Activated naive CD4-positive, alpha-beta T cell treated with anti-CD3 and anti-CD28 coated beads, Interleukin-2, amount 50 U/mL, for 16 hours (primary cell): Measurements from ENCODE around the gene ESAM.

Experiments used
- DNase-seq: peaks from one replicate; pipeline ENCODE4 v3.0.0-alpha.2; 2020

The ESAM gene, protein sequence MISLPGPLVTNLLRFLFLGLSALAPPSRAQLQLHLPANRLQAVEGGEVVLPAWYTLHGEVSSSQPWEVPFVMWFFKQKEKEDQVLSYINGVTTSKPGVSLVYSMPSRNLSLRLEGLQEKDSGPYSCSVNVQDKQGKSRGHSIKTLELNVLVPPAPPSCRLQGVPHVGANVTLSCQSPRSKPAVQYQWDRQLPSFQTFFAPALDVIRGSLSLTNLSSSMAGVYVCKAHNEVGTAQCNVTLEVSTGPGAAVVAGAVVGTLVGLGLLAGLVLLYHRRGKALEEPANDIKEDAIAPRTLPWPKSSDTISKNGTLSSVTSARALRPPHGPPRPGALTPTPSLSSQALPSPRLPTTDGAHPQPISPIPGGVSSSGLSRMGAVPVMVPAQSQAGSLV

DNA sequence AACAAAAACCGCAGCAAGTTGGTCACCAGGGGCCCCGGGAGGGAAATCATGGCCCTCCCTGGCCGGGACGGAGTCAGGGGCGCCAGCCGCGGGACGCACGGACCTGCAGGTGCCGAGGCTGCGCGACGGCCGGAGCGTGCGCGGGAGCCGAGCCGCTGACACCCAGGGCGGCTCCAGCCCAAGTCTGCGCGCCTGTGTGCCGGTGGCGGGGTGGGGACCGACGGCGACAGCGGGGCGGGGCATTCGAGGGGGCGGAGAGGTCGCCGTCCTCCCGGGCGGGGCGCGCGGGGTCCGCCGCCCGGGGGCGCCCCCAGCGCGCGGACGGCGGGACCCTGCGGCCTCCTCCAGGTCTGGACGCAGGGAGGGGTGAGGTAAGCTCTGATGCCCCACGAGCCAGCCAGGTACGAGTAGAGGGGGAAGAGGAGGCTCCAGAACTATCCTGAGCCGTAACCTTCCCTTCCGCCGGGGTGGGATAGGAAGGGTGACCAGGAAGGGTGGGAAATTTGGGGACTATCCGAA is at the start of gene ESAM:
TSS of gene ESAM (minus strand) at position 186 of the 519 bp plus-strand sequence. CDS start at position 50, 136 bp downstream.
- DNase-seq: peak; percentile 71

DNA sequence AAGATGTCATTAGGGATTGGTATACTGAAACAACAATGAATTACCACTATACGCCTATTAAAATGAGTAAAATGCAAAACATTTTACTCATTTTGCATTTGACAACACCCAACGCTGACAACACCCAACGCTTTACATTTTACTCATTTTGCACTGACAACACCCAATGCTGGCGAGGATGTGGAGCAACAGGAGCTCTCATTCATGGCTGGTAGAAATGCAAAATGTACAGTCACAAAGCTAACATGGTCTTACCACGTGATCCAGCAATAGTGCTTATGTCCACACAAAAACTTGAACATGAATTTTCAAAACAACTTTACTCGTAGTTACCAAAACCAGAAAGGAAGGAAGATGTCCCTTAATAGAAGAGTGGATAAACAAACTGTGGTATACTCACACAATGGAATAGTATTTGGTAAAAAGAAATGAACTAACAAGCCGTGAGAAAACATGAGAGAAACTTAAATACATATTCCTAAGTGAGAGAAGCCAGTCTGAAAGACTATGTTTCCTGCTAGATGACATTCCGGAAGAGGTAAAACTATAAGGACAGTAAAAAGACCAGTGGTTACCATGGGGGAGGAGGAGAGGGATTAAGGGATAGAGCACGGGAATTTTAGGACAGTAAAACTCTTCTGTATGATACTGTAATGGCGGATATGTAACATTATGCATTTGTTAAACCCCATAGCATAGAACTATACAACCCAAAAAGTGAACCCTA is 49.5 kb upstream of the ESAM start:
- no peak for DNase-seq

DNA sequence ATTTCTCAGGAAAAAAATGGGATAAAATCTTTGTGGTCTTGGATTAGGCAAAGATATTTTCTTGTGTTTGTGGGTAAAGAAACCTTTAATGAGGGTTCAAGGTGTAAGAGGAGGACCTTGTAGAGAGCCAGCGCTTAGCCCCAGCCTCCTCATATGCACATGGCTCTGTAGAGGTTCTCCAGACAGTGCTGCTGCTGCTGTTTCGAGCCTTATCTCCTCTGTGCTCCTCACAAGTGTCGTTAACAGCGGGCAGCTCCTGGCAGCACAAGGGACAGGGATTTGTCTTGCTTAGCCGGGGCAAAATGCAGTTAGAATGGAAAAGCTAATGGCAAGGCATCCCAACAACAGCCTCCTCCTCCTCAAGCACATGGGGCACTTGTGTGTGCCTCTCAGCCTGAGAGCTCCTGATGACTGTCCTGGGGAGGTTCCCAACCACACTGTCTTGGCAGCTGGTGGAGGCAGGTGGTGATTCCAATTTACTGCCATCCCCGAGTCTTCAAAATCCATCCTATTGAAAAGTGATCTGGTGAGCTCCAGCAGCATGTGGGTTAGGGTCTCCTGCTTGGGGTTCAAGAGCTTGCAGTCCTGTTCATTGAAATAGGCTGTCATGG is 45.7 kb upstream of the ESAM start:
- no peak for DNase-seq

DNA sequence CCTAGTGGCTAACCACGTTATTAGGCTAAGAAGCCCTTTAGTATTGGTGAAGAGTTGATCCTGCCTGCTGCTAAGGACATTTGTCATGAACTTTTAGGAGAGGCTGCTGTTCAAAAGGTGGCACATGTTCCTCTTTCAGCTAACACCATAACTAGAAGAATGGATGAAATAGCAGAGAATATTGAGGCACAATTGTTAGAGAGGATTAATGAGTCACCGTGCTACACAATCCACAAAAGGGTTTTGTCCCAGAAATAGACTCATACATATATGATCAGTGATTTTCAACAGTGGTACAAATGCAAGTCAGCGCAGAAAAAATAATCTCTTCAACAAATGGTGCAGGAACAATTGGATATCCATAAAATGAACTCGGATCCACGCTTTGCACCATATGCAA is 45.1 kb upstream of the ESAM start:
- DNase-seq: no peak

DNA sequence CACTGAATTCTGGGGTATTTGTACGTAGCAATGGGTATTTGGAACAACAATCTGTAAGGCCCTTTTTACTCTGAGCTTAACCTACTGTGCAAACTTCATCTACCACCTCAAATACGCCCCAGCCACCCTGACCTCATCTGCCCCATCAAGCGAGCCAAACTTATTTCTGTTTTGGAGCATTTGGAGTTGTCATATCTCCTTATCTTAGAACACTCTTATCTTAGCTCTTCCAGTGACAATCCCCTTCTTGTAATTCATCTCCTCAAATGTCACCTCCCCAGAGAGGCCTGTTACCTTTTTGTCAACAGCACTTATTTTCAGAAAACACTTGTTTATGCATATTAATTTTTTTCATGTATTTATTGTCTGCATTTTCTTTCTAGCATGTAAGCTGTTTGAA is 42.8 kb upstream of the ESAM start:
- no peak for DNase-seq

DNA sequence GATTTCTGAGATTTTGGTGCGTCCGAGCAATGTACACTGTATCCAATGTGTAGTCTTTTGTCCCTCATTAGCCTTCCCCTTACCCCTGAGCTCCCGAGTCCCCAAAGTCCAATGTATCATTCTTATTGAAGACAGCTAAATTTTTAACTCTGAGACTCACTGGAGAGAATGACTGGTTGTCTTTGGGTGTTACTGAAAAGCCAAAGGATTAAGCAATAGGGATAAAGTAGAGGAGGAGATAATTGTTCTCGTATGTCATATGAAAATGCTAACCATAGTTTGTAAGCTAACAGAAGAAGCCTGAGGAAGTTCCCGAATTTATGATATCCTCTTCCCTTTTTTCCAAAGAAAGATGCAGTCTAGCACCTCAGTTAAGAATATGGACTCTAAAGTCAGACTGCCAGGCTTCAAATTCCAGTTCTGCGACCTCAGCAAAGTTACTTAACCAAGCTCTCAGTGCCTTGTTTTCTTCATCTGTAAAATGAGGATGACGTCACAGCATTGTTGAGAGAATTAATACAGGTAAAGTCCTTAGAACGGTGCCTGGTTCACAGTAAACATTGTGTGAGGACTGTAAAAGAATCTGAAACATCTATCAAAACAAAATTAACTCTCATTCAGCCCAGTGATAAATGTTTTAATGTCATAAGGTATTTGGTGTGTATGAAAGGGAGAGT is 39.7 kb upstream of the ESAM start:
- no peak for DNase-seq

DNA sequence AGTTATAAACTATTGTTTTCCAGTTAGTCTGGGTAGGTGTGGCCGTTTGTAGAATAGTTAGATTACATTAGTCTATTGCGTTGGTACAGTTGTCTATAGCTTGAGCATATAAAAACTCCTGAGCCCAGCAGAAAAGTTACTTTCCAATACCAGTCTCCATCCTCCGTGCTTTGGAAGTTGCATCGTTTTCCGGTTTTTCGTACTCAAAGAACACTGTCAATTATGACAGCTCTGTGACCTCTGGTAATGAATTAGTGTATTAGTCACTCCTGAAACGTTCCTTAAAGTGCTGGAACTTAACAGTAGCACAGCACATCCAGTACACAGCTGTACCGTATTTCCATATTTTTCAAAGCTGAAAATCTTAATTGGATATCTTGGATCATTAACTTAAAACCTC is 38.9 kb upstream of the ESAM start:
- no peak for DNase-seq

DNA sequence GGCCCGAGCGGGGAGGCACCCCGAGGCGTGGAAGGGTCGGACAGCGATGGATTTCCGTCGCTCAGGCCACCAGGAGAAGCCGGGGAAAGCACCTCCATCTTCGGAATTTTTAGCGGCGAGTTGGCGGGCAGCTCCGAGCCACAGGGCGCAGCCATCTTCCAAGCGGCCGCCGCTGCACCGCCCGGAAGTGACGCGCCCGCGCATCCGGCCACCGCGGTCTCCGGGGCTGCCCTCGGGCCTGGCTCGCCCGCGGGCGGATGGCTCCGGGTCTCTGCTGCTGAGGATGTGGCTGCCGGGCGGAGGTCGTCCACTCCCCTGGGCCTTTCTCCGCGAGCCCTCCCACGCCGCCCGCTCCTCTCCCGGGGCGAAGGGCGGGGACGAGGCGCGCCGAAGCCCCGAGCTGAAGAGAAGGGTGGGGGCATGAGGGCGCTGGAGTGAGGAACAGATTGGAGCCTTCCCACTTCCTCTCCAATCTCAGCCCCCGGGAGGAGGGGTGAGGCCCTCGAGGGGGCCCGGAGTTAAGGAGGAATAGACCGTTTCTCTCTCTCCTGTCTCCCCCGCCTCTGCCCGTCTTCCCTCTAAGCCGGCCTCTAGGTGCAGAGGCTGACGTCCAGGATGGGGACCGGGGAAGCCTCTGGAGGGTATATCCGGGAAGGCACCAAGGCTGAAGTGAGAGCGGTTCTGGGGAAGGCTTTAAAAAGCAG is 38.3 kb upstream of the ESAM start, which contains the start of gene MSANTD2:
TSS of gene MSANTD2 (minus strand) at position 181 of the 704 bp plus-strand sequence. CDS start at position 155, 26 bp downstream.
- DNase-seq: peak; percentile 78

DNA sequence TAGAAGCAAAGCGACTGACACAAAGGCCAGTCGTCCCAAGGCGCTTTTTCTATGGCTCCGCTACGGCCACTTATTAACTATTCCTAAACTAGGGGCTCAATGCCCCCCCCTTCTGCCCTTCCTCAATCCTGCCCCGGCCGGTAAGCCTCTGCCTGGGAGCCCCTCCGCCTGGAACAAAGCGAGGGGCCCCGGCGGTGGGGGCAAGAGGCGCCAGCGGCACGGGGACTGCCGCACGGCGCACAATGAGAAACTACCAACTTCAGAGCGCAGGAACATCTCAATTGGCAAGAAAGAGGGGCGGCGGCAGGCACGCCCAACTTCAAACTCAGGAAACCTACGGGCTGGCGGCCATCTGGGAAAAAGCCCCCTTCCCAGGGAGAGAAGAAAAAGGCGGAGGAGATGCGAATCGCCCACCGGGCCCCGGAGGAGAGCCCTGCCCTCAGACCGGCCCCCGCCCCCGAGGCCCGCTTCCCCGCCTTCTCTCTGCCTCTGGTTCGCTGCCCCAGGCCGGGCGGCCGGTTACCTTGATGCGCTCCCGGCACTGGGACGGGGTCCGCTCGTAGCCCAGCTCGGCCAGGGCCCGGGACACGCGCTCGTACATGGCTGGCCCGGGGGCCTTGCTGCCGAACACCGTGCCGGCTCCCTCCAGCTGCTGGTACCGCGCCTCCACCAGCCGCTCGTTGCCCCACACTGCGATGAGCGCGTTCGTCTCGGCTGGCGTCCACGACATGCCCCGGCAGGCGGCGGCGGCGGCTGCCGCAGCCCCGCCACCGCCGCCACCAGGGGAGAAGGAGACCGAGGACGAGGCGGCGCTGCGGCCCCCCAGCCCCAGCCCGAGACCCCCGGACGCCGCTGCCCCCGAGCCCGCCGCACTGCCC is 37.5 kb upstream of the ESAM start:
- DNase-seq: peak; percentile 43

DNA sequence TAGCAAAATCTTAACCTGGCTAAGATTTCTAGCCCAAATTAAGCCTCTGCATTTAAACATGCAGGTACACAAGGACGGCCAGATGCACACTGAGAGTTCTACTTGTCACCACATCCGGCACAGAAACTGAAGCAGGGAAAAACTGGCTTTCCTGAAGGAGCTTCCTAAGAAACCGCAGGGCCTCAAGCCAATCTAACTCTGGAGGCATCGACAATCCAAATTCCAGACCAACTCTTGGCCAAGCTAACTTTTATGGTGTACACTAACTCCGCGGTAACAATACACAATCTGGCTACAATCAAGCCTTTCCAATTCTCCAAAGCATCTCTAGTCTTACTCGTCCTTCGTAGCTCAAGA is 36.9 kb upstream of the ESAM start:
- no peak for DNase-seq

DNA sequence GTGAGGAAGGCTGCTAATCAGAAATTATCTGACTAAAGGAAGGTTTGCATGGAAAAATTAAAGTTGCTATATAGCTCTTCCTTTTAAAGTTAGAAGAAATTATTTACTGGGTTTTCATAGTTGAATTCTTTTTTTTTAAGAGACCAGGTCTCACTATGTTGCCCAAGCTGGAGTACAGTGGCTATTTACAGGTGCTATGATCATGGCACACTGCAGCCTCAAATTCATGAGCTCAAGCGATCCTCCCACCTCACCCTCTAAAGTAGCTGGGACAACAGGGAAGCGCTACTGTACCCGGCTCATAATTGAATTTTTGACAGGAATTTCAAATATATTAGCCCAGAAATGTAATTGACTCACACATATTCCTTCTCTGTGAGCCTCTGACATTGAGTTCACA is 34.2 kb upstream of the ESAM start:
- no peak for DNase-seq

DNA sequence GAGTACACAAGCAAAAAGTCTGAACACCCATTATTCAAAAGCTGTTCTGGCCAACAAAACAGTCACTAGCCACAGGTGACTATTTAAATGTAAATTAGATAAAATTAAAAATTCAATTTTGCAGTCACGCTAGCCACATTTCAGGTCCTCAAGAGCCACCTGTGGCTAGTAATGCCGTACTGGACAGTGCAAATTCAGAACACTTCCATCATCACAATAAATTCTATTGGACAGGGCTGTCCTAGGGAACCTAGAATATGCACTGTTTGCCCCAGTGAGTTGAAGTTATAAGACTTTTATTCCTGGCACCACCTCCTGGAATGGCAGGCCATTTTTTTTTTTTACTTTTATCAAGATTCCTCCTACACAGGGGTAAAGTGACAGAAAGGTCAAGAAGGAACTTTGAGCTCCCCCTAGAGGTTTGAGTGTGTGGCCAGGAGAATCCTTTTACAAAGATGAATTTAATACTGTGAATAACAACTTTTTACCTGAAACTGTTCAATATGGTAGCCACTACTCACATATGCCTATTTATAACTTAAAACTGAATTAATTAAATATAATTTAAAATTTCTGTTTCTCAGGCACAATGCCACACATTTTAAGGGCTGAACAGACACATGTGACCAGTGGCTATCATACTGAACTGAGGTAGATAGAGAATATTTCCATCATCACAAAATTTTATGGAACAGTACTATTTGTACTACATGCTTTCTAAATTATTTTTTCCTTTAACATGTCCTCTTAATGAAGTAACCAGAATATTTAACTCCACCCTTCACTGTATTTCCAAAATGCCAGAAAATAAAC is 31.6 kb upstream of the ESAM start:
- no peak for DNase-seq

DNA sequence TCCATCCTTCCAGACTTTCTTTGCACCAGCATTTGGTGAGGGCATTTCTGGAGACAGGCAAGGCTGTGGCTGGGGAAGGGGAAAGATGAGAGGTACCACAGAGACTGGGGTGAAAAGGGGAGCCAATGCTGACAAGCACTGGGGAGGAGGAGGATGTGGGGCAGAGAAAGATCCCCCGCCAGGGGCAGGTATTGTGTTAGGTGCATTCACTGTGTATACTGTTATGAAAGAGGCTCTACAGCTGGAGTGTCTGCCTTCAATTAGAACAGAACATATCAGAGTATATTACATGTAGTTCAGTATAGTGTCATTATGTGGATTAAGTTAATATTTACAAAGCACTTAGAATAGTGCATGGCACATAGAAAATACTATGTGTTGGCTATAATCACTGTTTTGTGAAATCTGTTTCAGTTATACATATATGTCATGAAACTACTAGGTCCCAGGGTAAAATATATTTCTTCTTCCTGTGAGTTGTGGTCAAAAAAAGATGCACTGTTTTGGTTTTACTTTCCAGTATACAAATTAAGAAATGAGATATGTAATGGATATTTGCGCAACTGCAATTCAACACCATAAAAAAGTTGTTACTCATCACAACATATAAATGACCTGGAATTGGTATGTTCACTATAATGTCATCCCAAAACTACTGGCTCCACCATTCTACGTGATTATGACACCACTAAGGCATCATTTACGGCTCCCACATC is 29.7 kb upstream of the ESAM start:
- DNase-seq: no peak

DNA sequence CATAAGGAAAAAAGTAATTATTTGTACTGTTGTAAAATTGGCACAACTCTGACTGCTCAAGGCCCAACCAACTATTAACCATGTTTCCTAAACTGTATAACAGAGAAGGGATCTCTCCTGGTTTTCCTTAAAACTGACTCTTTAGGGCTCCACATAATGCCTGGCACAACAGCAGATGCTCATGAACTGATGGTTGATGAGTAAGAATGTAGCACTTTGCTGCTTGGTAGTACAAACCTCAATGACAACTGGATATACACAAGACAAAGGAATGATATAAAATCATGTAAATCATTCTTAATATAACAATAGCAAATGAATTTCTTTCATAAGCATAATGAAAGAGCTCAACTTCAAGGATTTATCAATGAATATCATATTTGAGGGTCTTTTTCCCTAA is 26.4 kb upstream of the ESAM start:
- no peak for DNase-seq

DNA sequence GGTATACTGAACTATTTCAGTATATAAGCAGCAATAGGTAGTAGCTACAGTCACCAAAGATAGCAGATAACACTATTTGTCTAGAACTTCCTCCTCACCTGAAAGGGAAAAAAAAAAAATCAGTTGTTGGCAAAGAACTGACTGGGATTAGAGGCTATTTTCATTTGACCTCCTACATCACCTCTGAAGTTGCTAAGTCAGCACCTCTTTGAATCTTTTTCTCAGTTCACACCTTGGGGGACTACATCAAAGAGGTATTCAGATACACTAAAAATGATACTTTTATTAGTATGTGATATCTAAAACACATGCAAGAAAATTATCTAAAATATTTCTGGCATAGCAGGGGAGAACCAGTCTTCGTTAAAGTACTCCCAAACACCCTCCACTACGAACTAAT is 22.0 kb upstream of the ESAM start:
- no peak for DNase-seq

DNA sequence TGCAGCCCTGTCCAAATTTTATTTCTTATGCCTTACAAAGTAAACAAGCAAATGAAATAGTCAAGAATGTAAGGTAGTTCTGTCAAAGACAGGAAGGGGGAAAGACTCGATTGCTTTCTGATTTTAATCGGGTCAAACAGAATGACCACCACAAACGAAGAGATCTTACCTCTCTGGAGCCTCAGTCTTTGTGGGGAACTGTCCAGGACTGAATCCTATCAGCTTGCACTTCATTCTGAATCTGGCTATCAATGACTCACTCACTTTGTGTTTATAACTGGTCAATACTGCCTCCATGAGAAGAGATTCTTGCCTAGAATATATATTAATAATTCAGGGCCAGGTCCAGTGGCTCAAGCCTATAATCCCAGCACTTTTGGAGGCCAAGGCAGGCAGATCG is 20.9 kb upstream of the ESAM start:
- DNase-seq: no peak

DNA sequence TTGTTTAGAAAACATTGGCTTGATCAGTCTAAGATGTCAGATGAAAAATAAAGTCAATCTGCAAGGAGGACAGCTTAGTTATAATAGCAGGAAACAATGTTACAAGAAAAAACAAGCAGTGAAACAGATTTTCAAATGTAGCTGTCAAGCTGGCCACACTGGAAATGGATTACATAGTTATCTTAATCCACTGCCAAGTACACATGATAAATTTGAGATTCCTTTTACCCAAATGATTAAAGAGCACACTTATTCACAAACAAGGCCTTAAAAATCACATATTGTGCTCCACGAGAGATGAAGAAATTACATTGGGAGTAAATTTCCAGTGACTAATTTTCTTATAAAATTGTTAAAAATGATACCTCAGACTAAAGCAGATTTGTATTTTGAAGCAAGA is 17.5 kb upstream of the ESAM start:
- no peak for DNase-seq

DNA sequence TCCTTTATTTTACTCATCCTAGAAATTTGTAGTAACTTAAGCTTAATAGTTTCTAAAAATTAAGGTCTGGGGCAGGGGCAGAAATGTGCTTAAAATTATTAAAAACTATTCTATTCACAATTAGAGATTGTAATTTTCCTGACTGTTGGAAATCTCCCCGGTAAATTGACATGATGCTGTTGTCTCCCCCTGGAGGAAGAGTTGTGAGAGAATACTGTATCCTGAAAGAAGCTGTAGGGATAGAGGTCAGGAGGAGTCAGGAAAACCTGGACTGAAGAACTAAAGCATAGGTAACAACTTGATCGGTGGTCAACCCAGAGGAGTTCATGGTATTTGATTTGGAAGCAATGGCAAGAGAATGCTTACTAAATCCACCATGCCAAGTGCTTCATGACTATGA is 16.2 kb upstream of the ESAM start:
- no peak for DNase-seq

DNA sequence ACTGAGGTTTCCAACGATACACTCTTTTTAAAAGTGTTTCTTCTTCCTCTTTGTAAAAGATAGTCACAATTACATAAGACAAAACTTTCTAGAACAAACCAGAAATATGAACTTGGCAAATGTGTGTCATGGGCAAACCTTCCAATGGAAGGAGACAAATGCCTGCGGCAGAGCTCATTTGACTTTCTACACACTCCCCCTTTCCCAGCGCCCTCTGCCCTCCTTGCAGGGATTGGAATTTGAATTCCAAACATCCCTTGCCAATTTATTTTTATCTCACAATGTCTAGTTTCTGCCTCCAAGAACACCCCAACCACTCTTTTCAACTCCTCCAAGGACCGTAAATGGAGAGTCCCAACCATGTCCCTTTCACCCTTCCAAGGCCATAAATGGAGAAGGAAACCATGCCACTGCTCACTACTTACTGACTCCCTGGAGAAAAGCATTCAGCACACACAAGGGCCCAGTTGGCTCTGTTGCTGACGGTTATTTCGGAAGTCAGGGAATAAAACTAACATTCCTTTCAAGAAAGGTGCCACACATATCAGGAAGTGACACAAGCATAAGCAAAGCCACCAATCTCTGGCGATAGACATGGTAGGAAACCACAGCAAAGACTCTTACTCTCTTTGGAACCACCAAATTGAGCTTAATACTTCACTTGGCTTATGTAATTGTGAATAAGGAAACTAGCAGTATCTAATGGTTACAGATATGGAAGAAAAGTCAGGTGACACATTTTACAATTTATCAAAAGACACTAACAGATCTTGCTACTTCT is 15.0 kb upstream of the ESAM start:
- no peak for DNase-seq
